ENCODE results near the gene FGF19.

DNA sequence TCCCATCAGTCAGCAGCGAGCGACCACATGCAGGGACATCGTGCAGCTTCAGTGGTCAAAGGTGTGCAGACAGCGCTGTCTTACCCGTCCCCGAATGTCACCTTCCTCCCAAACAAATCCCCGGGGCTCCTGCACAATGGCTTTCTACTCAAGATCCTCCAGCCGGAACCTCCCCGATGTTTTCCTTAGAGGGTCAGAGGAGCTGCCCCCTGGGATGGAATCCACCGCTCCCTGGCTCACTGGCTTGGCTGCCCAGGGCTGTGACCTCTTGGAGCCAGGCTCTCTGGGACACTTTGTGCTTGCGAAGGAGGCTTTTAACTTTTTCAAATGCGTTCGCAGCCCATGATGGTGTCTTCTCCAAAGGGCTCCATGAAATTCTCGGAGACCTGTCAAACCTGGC, 17.3 kb upstream of the FGF19 start:
- TF ChIP-seq, protein P1, sequence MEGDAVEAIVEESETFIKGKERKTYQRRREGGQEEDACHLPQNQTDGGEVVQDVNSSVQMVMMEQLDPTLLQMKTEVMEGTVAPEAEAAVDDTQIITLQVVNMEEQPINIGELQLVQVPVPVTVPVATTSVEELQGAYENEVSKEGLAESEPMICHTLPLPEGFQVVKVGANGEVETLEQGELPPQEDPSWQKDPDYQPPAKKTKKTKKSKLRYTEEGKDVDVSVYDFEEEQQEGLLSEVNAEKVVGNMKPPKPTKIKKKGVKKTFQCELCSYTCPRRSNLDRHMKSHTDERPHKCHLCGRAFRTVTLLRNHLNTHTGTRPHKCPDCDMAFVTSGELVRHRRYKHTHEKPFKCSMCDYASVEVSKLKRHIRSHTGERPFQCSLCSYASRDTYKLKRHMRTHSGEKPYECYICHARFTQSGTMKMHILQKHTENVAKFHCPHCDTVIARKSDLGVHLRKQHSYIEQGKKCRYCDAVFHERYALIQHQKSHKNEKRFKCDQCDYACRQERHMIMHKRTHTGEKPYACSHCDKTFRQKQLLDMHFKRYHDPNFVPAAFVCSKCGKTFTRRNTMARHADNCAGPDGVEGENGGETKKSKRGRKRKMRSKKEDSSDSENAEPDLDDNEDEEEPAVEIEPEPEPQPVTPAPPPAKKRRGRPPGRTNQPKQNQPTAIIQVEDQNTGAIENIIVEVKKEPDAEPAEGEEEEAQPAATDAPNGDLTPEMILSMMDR (IDR thresholded peaks at IDR 0.05; ENCODE audit: low read length) = no peak
- TF ChIP-seq EZH2 (IDR thresholded peaks at IDR 0.05; ENCODE audit: borderline replicate concordance, low read length) = no peak
